DND-41 (cell line): ENCODE measurements around the gene GHRL.

Source experiments
- EZH2 ChIP-seq: IDR thresholded peaks from 3 replicates; pipeline ENCODE4 v1.6.1; 2012; ENCODE audit warnings: borderline replicate concordance, low read depth, mild to moderate bottlenecking, moderate library complexity, low read length, inconsistent platforms; ENCODE audit not compliant: severe bottlenecking
- TF ChIP-seq, protein P1 (sequence below): IDR thresholded peaks from 2 replicates; pipeline ENCODE4 v1.5.1; 2012; ENCODE audit warnings: borderline replicate concordance, low read length, moderate library complexity, mild to moderate bottlenecking; ENCODE audit not compliant: poor library complexity, severe bottlenecking; ENCODE audit errors: extremely low read depth

DNA sequence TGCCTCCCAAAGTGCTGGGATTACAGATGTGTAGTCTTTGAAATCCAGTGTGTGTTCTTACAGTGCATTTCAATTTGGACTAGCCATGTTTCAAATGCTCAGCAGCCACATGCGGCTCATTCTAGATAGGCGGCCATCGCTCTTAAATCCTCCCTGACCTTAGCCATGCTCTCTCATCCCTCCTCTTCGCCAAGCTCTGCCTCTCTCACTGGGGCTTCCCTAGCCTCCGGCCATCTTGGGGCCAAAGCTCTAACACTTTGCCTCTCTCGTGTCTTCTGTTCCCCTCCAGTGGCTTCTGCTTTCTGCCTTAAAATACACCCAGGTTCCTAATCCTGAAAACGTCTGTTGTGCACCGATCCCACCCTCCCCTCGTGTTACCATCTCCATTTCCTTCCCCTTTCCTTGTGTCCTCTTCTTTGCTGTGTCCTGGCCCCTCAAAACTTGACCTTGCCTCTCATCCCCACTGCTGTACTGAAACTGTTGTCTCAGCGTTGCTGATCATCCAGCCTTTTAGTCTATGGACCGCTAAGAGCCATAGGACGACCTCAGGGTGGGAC lies 1.4 kb upstream of the GHRL start:
- TF ChIP-seq, protein P1, sequence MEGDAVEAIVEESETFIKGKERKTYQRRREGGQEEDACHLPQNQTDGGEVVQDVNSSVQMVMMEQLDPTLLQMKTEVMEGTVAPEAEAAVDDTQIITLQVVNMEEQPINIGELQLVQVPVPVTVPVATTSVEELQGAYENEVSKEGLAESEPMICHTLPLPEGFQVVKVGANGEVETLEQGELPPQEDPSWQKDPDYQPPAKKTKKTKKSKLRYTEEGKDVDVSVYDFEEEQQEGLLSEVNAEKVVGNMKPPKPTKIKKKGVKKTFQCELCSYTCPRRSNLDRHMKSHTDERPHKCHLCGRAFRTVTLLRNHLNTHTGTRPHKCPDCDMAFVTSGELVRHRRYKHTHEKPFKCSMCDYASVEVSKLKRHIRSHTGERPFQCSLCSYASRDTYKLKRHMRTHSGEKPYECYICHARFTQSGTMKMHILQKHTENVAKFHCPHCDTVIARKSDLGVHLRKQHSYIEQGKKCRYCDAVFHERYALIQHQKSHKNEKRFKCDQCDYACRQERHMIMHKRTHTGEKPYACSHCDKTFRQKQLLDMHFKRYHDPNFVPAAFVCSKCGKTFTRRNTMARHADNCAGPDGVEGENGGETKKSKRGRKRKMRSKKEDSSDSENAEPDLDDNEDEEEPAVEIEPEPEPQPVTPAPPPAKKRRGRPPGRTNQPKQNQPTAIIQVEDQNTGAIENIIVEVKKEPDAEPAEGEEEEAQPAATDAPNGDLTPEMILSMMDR: no peak
- TF ChIP-seq EZH2: no peak
